Activated CD8-positive, alpha-beta memory T cell treated with anti-CD3 and anti-CD28 coated beads for 24 hours (primary cell): ENCODE results near the gene PPEF2.

ENCODE experiments used
- DNase-seq: peaks from one replicate; pipeline ENCODE4 v3.0.0-alpha.2; 2020

PPEF2 gene

GRCh38 chr4:75891611-75892010, 10.6 kb downstream of the PPEF2 start:
- no peak for DNase-seq

GRCh38 chr4:75889537-75890199, 12.6 kb downstream of the PPEF2 start:
- DNase-seq = no peak

GRCh38 chr4:75886104-75886503, 16.1 kb downstream of the PPEF2 start:
- DNase-seq = no peak

GRCh38 chr4:75881476-75881875, 20.8 kb downstream of the PPEF2 start:
- DNase-seq = no peak

- no peak for DNase-seq
Measured at GRCh38 chr4:75880278-75880677, 22.0 kb downstream of the PPEF2 start.

- no peak for DNase-seq
Measured at GRCh38 chr4:75878246-75878756, 24.0 kb downstream of the PPEF2 start.

GRCh38 chr4:75876218-75876617, 26.0 kb downstream of the PPEF2 start:
- no peak for DNase-seq

- DNase-seq = no peak
Measured at GRCh38 chr4:75869100-75869499, 33.2 kb downstream of the PPEF2 start.

- DNase-seq = no peak
Measured at GRCh38 chr4:75867130-75867529, 35.1 kb downstream of the PPEF2 start.

GRCh38 chr4:75860606-75861005, 41.6 kb downstream of the PPEF2 start:
- no peak for DNase-seq

GRCh38 chr4:75858721-75859120, 43.5 kb downstream of the PPEF2 start:
- DNase-seq = no peak

- no peak for DNase-seq
Measured at GRCh38 chr4:75849461-75849860, 52.8 kb downstream of the PPEF2 start.

- DNase-seq = no peak
Measured at GRCh38 chr4:75848891-75849290, 53.4 kb downstream of the PPEF2 start.

GRCh38 chr4:75848171-75848760, 54.0 kb downstream of the PPEF2 start:
- DNase-seq = peak; percentile 60

GRCh38 chr4:75845992-75846391, 56.3 kb downstream of the PPEF2 start:
- no peak for DNase-seq

- DNase-seq = no peak
Measured at GRCh38 chr4:75844151-75844662, 58.0 kb downstream of the PPEF2 start.

- DNase-seq = no peak
Measured at GRCh38 chr4:75843596-75843995, 58.7 kb downstream of the PPEF2 start.

- no peak for DNase-seq
Measured at GRCh38 chr4:75841641-75842520, 60.4 kb downstream of the PPEF2 start.

- no peak for DNase-seq
Measured at GRCh38 chr4:75834772-75835154, 67.5 kb downstream of the PPEF2 start.

- no peak for DNase-seq
Measured at GRCh38 chr4:75834095-75834771, 68.0 kb downstream of the PPEF2 start.

- no peak for DNase-seq
Measured at GRCh38 chr4:75831856-75832405, 70.3 kb downstream of the PPEF2 start.

- no peak for DNase-seq
Measured at GRCh38 chr4:75830906-75831305, 71.3 kb downstream of the PPEF2 start.

GRCh38 chr4:75823812-75824211, 78.4 kb downstream of the PPEF2 start:
- DNase-seq = no peak
